ENCODE data around the gene NUDT3.

NUDT3 gene

GRCh38 chr6:34230653-34231371 lies 161.7 kb downstream of the NUDT3 start:
- DNase-seq (ENCODE audit: low read depth): no peak
- no peak for TF ChIP-seq CTCF (conservative IDR thresholded peaks at IDR 0.05; ENCODE audit: low read length)
- H3K4me3 ChIP-seq (ENCODE audit: low read length): no peak overlapping the region

- TF ChIP-seq CTCF (conservative IDR thresholded peaks at IDR 0.05; ENCODE audit: low read length): no peak
- DNase-seq (ENCODE audit: low read depth): no peak
- H3K4me3 ChIP-seq (ENCODE audit: low read length): no peak overlapping the region
Observed at GRCh38 chr6:34229877-34230276, 162.6 kb downstream of the NUDT3 start.
